ENCODE results near the gene OTUD3.
"Not testable (repeated sequence)": the region's sequence is repeated elsewhere in the genome, so short reads cannot be mapped to it uniquely, and the experiment has no call there.

Gene OTUD3

GRCh38 chr1:19866758-19867157 is 15.4 kb upstream of the OTUD3 start:
- DNase-seq = no peak
- intact Hi-C loops (cut with DNase I) = no loop called here

DNA sequence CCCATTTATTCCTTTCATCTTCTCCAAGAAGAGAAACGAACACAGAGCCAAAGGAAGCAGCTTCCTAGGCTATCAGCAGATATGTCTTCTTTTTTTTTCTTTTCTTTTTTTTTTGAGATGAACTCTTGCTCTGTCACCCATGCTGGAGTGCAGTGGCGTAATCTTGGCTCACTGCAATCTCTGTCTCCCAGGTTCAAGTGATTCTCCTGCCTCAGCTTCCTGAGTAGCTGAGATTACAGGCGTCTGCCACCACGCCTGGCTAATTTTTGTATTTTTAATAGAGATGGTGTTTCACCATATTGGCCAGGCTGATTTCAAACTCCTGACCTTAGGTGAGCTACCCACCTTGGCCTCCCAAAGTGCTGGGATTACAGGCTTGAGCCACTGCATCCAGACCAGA is 13.6 kb upstream of the OTUD3 start:
- not testable (repeated sequence) for DNase-seq

GRCh38 chr1:19869453-19869852 is 12.7 kb upstream of the OTUD3 start:
- DNase-seq = not testable (repeated sequence)

More for the DNA sequence above, 13.6 kb upstream of the OTUD3 start:
- intact Hi-C loops (cut with DNase I) = not testable (repeated sequence)

GRCh38 chr1:19869929-19870328 is 12.3 kb upstream of the OTUD3 start:
- intact Hi-C loops (cut with DNase I) = no loop called here
- no peak for DNase-seq

More at GRCh38 chr1:19869453-19869852, 12.7 kb upstream of the OTUD3 start:
- intact Hi-C loops (cut with DNase I) = not testable (repeated sequence)

- intact Hi-C loops (cut with DNase I) = no loop called here
- no peak for DNase-seq
These were observed 10.0 kb upstream of the OTUD3 start for GRCh38 chr1:19872190-19872589.

DNA sequence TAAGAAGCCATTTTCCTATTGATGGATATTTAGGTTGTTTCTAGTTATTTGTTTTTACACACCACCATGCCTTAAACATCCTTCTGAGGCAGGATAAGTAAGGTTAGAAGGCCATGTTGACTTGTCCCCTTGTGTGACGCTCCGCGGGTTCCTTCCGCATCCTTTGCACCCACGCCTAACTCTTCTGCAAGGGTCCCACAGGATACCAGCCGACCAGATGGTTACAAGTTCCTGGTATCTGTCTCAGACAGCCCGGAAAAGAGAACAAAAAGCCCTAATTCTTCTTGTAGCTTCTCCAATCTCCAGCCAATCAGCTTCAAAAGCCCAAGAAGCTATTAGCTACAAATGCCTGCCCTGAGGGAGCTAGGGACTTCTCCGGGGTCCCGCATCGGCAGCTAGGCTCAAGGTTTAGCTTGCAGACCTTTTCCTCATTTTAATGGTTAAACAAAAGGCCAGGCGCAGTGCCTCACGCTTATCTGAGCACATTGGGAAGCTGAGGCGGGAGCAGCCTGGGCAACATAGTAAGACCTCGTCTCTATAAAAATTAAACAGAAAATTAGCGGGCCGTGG is 4.9 kb upstream of the OTUD3 start:
- DNase-seq = no peak
- intact Hi-C loops (cut with DNase I) = no loop called here

- intact Hi-C loops (cut with DNase I) = no loop called here
- no peak for DNase-seq
These were observed 4.2 kb upstream of the OTUD3 start for GRCh38 chr1:19877821-19878636.

DNA sequence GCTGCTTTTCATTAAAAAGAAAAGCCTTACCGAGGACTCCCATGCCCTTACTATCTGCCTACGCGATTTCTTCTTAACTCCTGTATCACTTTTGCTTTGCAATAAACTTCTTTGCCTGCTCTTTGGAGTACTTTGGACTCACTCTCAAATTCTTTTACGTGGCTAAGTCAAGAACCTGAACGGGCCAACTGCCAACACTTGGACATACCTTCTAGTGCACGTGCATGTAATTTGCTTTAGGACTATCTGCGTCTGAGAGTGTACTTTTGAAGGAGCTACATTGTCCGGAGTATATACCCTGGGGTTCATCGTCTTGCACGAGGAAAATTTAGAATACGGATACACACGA is 3.6 kb upstream of the OTUD3 start:
- intact Hi-C loops (cut with DNase I) = no loop called here
- DNase-seq = no peak

GRCh38 chr1:19879227-19879626 is 3.0 kb upstream of the OTUD3 start:
- DNase-seq = no peak

DNA sequence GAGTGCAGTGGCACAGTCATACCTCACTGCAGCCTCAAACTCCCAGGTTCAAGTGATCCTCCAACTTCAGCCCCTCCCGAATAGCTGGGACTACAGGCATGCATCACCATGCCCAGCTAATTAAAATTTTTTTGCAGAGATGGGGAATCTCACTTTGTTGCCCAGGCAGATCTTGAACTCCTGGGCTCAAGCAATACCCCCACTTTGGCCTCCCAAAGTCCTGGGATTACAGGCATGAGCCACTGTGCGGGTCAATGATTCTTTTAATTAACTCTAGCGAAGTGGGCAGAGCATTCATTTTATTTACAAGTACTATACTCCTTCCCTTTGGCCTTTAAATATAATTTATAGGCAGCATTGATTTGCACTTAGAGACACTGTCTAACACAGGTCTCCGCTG is 2.5 kb upstream of the OTUD3 start:
- DNase-seq = no peak
- intact Hi-C loops (cut with DNase I) = no loop called here

More at GRCh38 chr1:19879227-19879626, 3.0 kb upstream of the OTUD3 start:
- intact Hi-C loops (cut with DNase I) = no loop called here

- intact Hi-C loops (cut with DNase I); DNase-seq: not testable (repeated sequence)
These were observed 1.4 kb upstream of the OTUD3 start for GRCh38 chr1:19880841-19881240.

GRCh38 chr1:19884312-19884711 is 2.1 kb downstream of the OTUD3 start:
- DNase-seq = no peak
- intact Hi-C loops (cut with DNase I) = no loop called here

DNA sequence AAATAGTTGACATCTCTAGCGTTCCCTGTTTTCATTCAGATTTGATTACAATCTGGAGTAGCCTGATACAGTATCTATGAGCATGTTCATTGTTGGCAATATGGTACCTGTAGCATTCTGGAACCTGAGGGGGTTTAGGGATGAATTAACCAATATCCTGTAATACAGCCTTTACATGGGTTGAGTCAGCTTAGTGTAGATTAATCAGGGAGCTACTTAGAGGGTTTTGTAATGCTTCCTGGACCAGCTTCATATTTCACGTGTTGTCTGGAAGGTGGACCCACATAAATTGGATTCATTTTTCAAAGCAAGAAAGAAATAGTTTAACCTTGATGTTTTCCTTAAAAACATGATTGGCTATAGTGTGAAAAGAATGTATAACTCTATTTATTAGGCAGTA is 3.6 kb downstream of the OTUD3 start:
- DNase-seq = no peak
- intact Hi-C loops (cut with DNase I) = no loop called here

GRCh38 chr1:19888112-19888511 is 5.9 kb downstream of the OTUD3 start:
- intact Hi-C loops (cut with DNase I) = no loop called here
- no peak for DNase-seq

GRCh38 chr1:19889656-19890055 is 7.5 kb downstream of the OTUD3 start:
- no peak for DNase-seq
- intact Hi-C loops (cut with DNase I) = no loop called here

- intact Hi-C loops (cut with DNase I) = no loop called here
- DNase-seq = no peak
These were observed 9.9 kb downstream of the OTUD3 start for GRCh38 chr1:19892129-19892528.

DNA sequence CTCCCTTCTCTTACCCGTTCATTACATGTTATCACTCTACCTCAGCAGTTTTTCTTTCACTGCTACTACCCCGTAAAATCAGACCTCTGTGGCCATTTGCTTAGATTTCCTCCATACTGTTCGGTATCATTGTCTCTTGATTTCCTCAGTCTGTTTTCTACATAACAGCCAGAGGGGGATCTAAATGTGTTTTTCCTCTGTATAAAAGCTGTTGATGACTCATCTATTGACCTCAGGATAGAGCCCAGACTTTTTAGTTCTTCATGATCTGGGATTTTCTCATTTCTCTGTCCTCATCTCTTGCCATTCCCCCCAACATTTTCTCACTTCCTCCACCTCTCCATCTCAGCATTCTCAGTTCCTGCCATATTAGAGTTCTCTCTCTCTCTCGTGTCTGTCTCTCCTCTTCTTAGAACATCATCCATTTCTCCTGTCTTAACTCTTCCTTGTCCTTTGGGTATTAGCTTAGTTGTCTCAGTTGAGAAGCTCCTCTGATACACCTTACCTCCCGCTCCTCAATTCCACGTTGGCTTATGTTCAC is 10.5 kb downstream of the OTUD3 start:
- no peak for DNase-seq
- intact Hi-C loops (cut with DNase I) = no loop called here

DNA sequence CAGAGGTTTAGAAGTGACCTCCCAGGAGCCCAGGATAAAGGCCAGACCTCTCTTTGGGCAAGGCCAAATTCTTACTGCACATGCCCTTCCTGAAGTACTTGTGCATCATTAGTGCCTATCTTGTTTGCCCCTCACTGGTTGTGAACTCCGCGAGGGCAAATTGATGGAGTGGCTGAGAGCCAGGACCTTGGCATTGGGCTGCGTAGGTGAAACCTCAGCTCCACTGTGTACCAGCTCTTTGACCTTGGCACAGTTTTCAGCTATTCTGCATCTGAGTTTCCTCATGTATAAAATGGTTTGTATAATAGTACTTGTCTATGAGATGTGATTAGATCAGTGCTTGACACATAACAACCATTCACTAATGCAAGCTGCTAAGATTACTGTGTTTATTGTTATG is 11.5 kb downstream of the OTUD3 start:
- DNase-seq = no peak
- intact Hi-C loops (cut with DNase I) = no loop called here

GRCh38 chr1:19894218-19894617 is 12.0 kb downstream of the OTUD3 start:
- DNase-seq = no peak

DNA sequence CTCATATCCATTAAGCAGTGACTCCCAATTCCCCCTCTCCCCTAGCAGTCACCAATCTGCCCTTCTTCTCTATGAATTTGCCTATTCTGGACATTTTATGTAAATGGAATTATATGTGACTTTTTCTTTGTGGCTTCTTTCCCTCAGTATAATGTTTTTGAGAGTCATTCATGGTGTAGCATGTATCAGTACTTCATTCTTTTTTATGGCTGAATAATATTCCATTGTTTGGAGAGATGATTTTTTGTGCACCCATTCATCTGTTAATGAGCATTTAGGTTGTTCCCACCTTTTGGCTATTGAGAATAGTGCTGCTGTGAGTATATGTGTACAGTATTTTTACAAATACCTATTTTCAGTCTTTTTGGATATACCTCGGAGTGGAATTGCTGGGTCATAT is 19.5 kb downstream of the OTUD3 start:
- intact Hi-C loops (cut with DNase I) = no loop called here

More at GRCh38 chr1:19894218-19894617, 12.0 kb downstream of the OTUD3 start:
- intact Hi-C loops (cut with DNase I) = no loop called here

GRCh38 chr1:19903621-19904020 is 21.4 kb downstream of the OTUD3 start:
- DNase-seq = no peak
- intact Hi-C loops (cut with DNase I) = no loop called here

More for the DNA sequence above, 19.5 kb downstream of the OTUD3 start:
- DNase-seq = no peak

GRCh38 chr1:19907456-19907855 is 25.3 kb downstream of the OTUD3 start:
- DNase-seq = no peak
- intact Hi-C loops (cut with DNase I) = no loop called here
